Right lobe of liver (tissue), 4 donors: Measurements from ENCODE around the gene MFSD6L.

Experiments used
- CTCF ChIP-seq, 4 donors: fragments of 200-600 bp in 3 of 4; fragments of 450-650 bp in 1 of 4; IDR thresholded peaks; one replicate each; pipeline versions ENCODE4 v1.5.1 to v1.8.0; 2016 to 2022; ENCODE audit warnings: antibody characterized with exemption in 4 of 4, mild to moderate bottlenecking in 2 of 4
- POLR2A ChIP-seq: fragments of 450-650 bp; IDR thresholded peaks from one replicate; pipeline ENCODE4 v1.6.1; 2017; ENCODE audit warnings: antibody characterized with exemption, mild to moderate bottlenecking
- donor health status: DM: no; HTN: no; CAD: no.
- donor health status: DM: no; HTN: no; CAD: no.
- donor health status: DM: no; HTN: yes; CAD: no.

GRCh38 chr17:8785547-8786413, 13.4 kb downstream of the MFSD6L start:
- TF ChIP-seq CTCF (IDR thresholded peaks at IDR 0.05) (peak; percentile 69 to 91 (median 88)), POLR2A (no peak)
